Fibroblast of the aortic adventitia (primary cell): ENCODE results near the gene SEMG2. TPM values are rescaled to one million over a fixed set of nuclear protein-coding genes. Genes with fewer than 3 reads are reported as not detected.

Source experiments
- DNase-seq: peaks from one replicate; pipeline ENCODE4 v3.0.0-alpha.2; 2010; ENCODE audit warnings: low read depth
- H3K4me3 ChIP-seq: 2 replicates; pipeline ENCODE4 v1.5.1; 2011; ENCODE audit warnings: low read depth, mild to moderate bottlenecking, control low read depth, low read length, moderate library complexity
- CTCF ChIP-seq: IDR thresholded peaks from 2 replicates; pipeline ENCODE4 v1.5.1; 2011; ENCODE audit warnings: mild to moderate bottlenecking, low read length, control low read depth, inconsistent platforms; ENCODE audit not compliant: insufficient read depth
- total RNA-seq: library from RNA; depleted of rRNA; stranded (reverse); fragments of >200 nt; gene quantifications from 2 replicates; pipeline ENCODE4 v1.2.3, GENCODE V29; 2012; ENCODE audit warnings: low replicate concordance

The SEMG2 gene
- total RNA-seq, 1 donor: not detected

- DNase-seq: no peak
- no peak overlapping the region for H3K4me3 ChIP-seq
- no peak for TF ChIP-seq CTCF
Measured at GRCh38 chr20:45183084-45183483, 38.1 kb upstream of the SEMG2 start.

- DNase-seq: no peak
- no peak overlapping the region for H3K4me3 ChIP-seq
- no peak for TF ChIP-seq CTCF
Measured at GRCh38 chr20:45187693-45188092, 33.5 kb upstream of the SEMG2 start.

GRCh38 chr20:45189067-45189609 lies 32.0 kb upstream of the SEMG2 start:
- DNase-seq: no peak
- no peak overlapping the region for H3K4me3 ChIP-seq
- no peak for TF ChIP-seq CTCF

- DNase-seq: no peak
- TF ChIP-seq CTCF: no peak
- no peak overlapping the region for H3K4me3 ChIP-seq
Measured at GRCh38 chr20:45189861-45190260, 31.3 kb upstream of the SEMG2 start.

- TF ChIP-seq CTCF: no peak
- H3K4me3 ChIP-seq: no peak overlapping the region
- DNase-seq: no peak
Measured at GRCh38 chr20:45191926-45192325, 29.2 kb upstream of the SEMG2 start.

- TF ChIP-seq CTCF: no peak
- H3K4me3 ChIP-seq: no peak overlapping the region
- no peak for DNase-seq
Measured at GRCh38 chr20:45193331-45193730, 27.8 kb upstream of the SEMG2 start.

GRCh38 chr20:45206725-45207124 lies 14.4 kb upstream of the SEMG2 start, which contains the start of gene SEMG1:
TSS of gene SEMG1 (plus strand) at chr20:45207033. CDS start at chr20:45207054, 21 bp downstream.
- DNase-seq: no peak
- H3K4me3 ChIP-seq: no peak within 1 kb of the TSS
- TF ChIP-seq CTCF: no peak
